HG02798 (cell line): ENCODE measurements around the gene ZFAND5.
A peak's percentile ranks its signal among the peaks of the same experiment; 100 is the strongest.

Experiments
- ATAC-seq: cut with Tn5 transposase; IDR thresholded peaks from one replicate; pipeline ENCODE4 v1.9.1; 2021; ENCODE audit warnings: mild to moderate bottlenecking; ENCODE audit not compliant: unreplicated experiment, poor library complexity

ZFAND5 gene

GRCh38 chr9:72363908-72364678, 915 bp downstream of the ZFAND5 start:
- ATAC-seq, result peak; percentile 42

GRCh38 chr9:72363236-72363635, 1.8 kb downstream of the ZFAND5 start:
- ATAC-seq, result no peak

GRCh38 chr9:72362680-72363139, 2.3 kb downstream of the ZFAND5 start:
- peak; percentile 29 for ATAC-seq

- no peak for ATAC-seq
These were observed 2.9 kb downstream of the ZFAND5 start for GRCh38 chr9:72362118-72362531.

- no peak for ATAC-seq
These were observed 3.8 kb downstream of the ZFAND5 start for GRCh38 chr9:72361217-72361616.

- no peak for ATAC-seq
These were observed 4.7 kb downstream of the ZFAND5 start for GRCh38 chr9:72360324-72360723.

- ATAC-seq, result no peak
These were observed 8.9 kb downstream of the ZFAND5 start for GRCh38 chr9:72356041-72356582.

GRCh38 chr9:72355153-72355552, 9.9 kb downstream of the ZFAND5 start:
- ATAC-seq, result no peak

- ATAC-seq, result no peak
These were observed 10.3 kb downstream of the ZFAND5 start for GRCh38 chr9:72354704-72355103.

- ATAC-seq, result no peak
These were observed 11.4 kb downstream of the ZFAND5 start for GRCh38 chr9:72353455-72354116.

- ATAC-seq, result no peak
These were observed 12.1 kb downstream of the ZFAND5 start for GRCh38 chr9:72352911-72353388.

GRCh38 chr9:72351538-72352453, 13.2 kb downstream of the ZFAND5 start:
- ATAC-seq, result no peak

- ATAC-seq, result no peak
These were observed 15.1 kb downstream of the ZFAND5 start for GRCh38 chr9:72349911-72350310.

GRCh38 chr9:72349240-72349639, 15.8 kb downstream of the ZFAND5 start:
- no peak for ATAC-seq

- no peak for ATAC-seq
These were observed 18.7 kb downstream of the ZFAND5 start for GRCh38 chr9:72346333-72346732.

GRCh38 chr9:72338631-72339030, 26.4 kb downstream of the ZFAND5 start:
- ATAC-seq, result no peak

GRCh38 chr9:72337286-72337685, 27.7 kb downstream of the ZFAND5 start:
- ATAC-seq, result no peak

- ATAC-seq, result no peak
These were observed 30.2 kb downstream of the ZFAND5 start for GRCh38 chr9:72334658-72335337.

GRCh38 chr9:72333709-72334108, 31.3 kb downstream of the ZFAND5 start:
- no peak for ATAC-seq

GRCh38 chr9:72333197-72333596, 31.8 kb downstream of the ZFAND5 start:
- no peak for ATAC-seq
